Measurements from ENCODE around the gene PRKCD. TPM values are rescaled to one million over a fixed set of nuclear protein-coding genes. Genes with fewer than 3 reads are reported as not detected.

The PRKCD gene
- total and polyA plus RNA-seq, 7 donors = 3.5 to 169 (median 12.1) TPM

- no peak for DNase-seq
- 62 to 67% methylated on average over 2 of the region's 2 CpGs for WGBS, 2 donors
Measured at GRCh38 chr3:53215816-53216215, 54.8 kb downstream of the PRKCD start.

GRCh38 chr3:53216723-53217122, 55.7 kb downstream of the PRKCD start:
- Histone ChIP-seq H3K4me1 (peaks cover 0 to 3% (median 0%) of the 10 kb centered on the region in 4 donors), H3K27me3 (no peaks in the 10 kb centered on the region), H3K9me3 (no peaks in the 10 kb centered on the region), H3K36me3 (no peaks in the 10 kb centered on the region), H3K4me3 (no peak overlapping the region), H3K27ac (no peak overlapping the region)
- intact Hi-C loops (cut with DNase I) = no loop called here
- no peak for DNase-seq
- WGBS, 2 donors = 36 to 52% methylated on average over 3 of the region's 3 CpGs
- no peak for TF ChIP-seq POLR2AphosphoS5 (IDR thresholded peaks at IDR 0.05)
- no peak for TF ChIP-seq POLR2A (IDR thresholded peaks at IDR 0.05)
- no peak for TF ChIP-seq CTCF (IDR thresholded peaks at IDR 0.05)
- no peak for TF ChIP-seq EP300 (IDR thresholded peaks at IDR 0.05)

More at GRCh38 chr3:53215816-53216215, 54.8 kb downstream of the PRKCD start:
- H3K4me1 ChIP-seq = peaks cover 0 to 3% (median 0%) of the 10 kb centered on the region in 4 donors
- H3K27me3 ChIP-seq = no peaks in the 10 kb centered on the region
- no peak for TF ChIP-seq POLR2AphosphoS5 (IDR thresholded peaks at IDR 0.05)
- no peak overlapping the region for H3K4me3 ChIP-seq
- intact Hi-C loops (cut with DNase I) = no loop called here
- H3K9me3 ChIP-seq = no peaks in the 10 kb centered on the region
- no peak overlapping the region for H3K27ac ChIP-seq
- H3K36me3 ChIP-seq = no peaks in the 10 kb centered on the region

GRCh38 chr3:53217175-53217574, 56.2 kb downstream of the PRKCD start:
- H3K27ac ChIP-seq = no peak overlapping the region
- no peaks in the 10 kb centered on the region for H3K36me3 ChIP-seq
- H3K9me3 ChIP-seq = no peaks in the 10 kb centered on the region
- H3K4me1 ChIP-seq = peaks cover 0 to 3% (median 0%) of the 10 kb centered on the region in 4 donors
- 89% methylated on average over 2 of the region's 2 CpGs for WGBS, 2 donors
- no peaks in the 10 kb centered on the region for H3K27me3 ChIP-seq
- TF ChIP-seq POLR2A (IDR thresholded peaks at IDR 0.05) (no peak), EP300 (IDR thresholded peaks at IDR 0.05) (no peak), POLR2AphosphoS5 (IDR thresholded peaks at IDR 0.05) (no peak), CTCF (IDR thresholded peaks at IDR 0.05) (no peak)
- DNase-seq = no peak
- H3K4me3 ChIP-seq = no peak overlapping the region
- intact Hi-C loops (cut with DNase I) = no loop called here

- Histone ChIP-seq H3K36me3 (peaks cover 0 to 8% (median 2%) of the 10 kb centered on the region in 4 donors), H3K27me3 (no peaks in the 10 kb centered on the region), H3K4me1 (peaks cover 0 to 3% (median 0%) of the 10 kb centered on the region in 4 donors), H3K27ac (no peak overlapping the region), H3K4me3 (no peak overlapping the region), H3K9me3 (no peaks in the 10 kb centered on the region)
- intact Hi-C loops (cut with DNase I) = no loop called here
- 69 to 81% methylated on average over 2 of the region's 2 CpGs for WGBS, 2 donors
- DNase-seq = no peak
- TF ChIP-seq POLR2A (IDR thresholded peaks at IDR 0.05) (no peak), EP300 (IDR thresholded peaks at IDR 0.05) (no peak), CTCF (IDR thresholded peaks at IDR 0.05) (no peak), POLR2AphosphoS5 (IDR thresholded peaks at IDR 0.05) (no peak)
Measured at GRCh38 chr3:53218131-53218530, 57.1 kb downstream of the PRKCD start.

- TF ChIP-seq EP300 (IDR thresholded peaks at IDR 0.05) (no peak), POLR2AphosphoS5 (IDR thresholded peaks at IDR 0.05) (peak in 1 of 4 donors; percentile 25), POLR2A (IDR thresholded peaks at IDR 0.05) (no peak), CTCF (IDR thresholded peaks at IDR 0.05) (peak; percentile 74 to 85 (median 83))
- H3K27ac ChIP-seq = no peak overlapping the region
- H3K9me3 ChIP-seq = no peaks in the 10 kb centered on the region
- intact Hi-C loops (cut with DNase I) = loop anchor here (5.0 to 10.0 kb wide), 3 partner anchors 82 to 492 kb away; partner anchors contain the start of gene DCP1A
- peaks cover 5 to 27% (median 16%) of the 10 kb centered on the region in 4 donors for H3K36me3 ChIP-seq
- no peaks in the 10 kb centered on the region for H3K27me3 ChIP-seq
- H3K4me3 ChIP-seq = no peak overlapping the region
- WGBS, 2 donors = 44 to 48% methylated on average over 10 of the region's 10 CpGs
- H3K4me1 ChIP-seq = peaks cover 0 to 3% (median 0%) of the 10 kb centered on the region in 4 donors
- peak; percentile 89 for DNase-seq
Measured at GRCh38 chr3:53219895-53220483, 59.0 kb downstream of the PRKCD start.

Data from sigmoid colon (tissue), 7 donors.